Panc1 (cell line): ENCODE data around the gene MRC2.

ENCODE experiments used
- POLR2AphosphoS5 ChIP-seq: IDR thresholded peaks from 2 replicates; pipeline ENCODE4 v1.6.1; 2012; ENCODE audit warnings: mild to moderate bottlenecking, low read depth, low read length, moderate library complexity
- SIN3A ChIP-seq: IDR thresholded peaks from 2 replicates; pipeline ENCODE4 v1.6.1; 2012; ENCODE audit warnings: low read depth, mild to moderate bottlenecking, low read length, moderate library complexity, borderline replicate concordance; ENCODE audit not compliant: insufficient read depth
- TCF7L2 ChIP-seq: IDR thresholded peaks from 2 replicates; pipeline ENCODE4 v1.6.1; 2011; ENCODE audit warnings: mild to moderate bottlenecking, low read depth, low read length, inconsistent platforms
- TF ChIP-seq, protein P1 (sequence below): fragments of 450-650 bp; IDR thresholded peaks from 2 replicates; pipeline ENCODE4 v1.5.1; 2017; ENCODE audit warnings: mild to moderate bottlenecking
- TF ChIP-seq, protein P2 (sequence below), 2 experiments: IDR thresholded peaks; 2 replicates each; pipeline ENCODE4 v1.6.1; 2011 to 2012; ENCODE audit warnings: low read depth in 2 of 2, control low read depth in 1 of 2, low read length in 1 of 2, mild to moderate bottlenecking in 1 of 2, moderate library complexity in 1 of 2; ENCODE audit not compliant: insufficient read depth in 1 of 2

DNA sequence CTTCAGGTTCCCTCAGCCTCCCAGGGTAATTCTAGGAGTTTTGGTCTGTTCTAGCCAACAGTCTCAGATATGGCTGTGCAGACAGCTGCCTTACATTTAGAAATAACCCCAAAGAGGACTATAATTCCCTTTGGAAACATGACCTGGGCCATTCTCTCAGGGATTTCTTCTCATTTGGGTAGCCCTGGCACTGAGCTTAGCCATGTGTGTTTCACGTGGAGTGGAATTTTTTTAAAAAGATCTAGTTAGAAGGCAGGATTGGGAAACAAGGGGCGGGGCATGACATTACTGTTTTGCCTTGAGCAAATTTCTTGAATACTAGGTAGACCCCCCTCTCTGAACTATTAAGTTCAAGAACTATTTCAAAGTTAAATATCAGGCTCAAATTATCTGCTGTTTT lies 29.6 kb upstream of the MRC2 start:
- TF ChIP-seq, protein P1, sequence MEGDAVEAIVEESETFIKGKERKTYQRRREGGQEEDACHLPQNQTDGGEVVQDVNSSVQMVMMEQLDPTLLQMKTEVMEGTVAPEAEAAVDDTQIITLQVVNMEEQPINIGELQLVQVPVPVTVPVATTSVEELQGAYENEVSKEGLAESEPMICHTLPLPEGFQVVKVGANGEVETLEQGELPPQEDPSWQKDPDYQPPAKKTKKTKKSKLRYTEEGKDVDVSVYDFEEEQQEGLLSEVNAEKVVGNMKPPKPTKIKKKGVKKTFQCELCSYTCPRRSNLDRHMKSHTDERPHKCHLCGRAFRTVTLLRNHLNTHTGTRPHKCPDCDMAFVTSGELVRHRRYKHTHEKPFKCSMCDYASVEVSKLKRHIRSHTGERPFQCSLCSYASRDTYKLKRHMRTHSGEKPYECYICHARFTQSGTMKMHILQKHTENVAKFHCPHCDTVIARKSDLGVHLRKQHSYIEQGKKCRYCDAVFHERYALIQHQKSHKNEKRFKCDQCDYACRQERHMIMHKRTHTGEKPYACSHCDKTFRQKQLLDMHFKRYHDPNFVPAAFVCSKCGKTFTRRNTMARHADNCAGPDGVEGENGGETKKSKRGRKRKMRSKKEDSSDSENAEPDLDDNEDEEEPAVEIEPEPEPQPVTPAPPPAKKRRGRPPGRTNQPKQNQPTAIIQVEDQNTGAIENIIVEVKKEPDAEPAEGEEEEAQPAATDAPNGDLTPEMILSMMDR = no peak
- TF ChIP-seq POLR2AphosphoS5 (no peak), TCF7L2 (no peak), SIN3A (no peak)
- TF ChIP-seq, protein P2, sequence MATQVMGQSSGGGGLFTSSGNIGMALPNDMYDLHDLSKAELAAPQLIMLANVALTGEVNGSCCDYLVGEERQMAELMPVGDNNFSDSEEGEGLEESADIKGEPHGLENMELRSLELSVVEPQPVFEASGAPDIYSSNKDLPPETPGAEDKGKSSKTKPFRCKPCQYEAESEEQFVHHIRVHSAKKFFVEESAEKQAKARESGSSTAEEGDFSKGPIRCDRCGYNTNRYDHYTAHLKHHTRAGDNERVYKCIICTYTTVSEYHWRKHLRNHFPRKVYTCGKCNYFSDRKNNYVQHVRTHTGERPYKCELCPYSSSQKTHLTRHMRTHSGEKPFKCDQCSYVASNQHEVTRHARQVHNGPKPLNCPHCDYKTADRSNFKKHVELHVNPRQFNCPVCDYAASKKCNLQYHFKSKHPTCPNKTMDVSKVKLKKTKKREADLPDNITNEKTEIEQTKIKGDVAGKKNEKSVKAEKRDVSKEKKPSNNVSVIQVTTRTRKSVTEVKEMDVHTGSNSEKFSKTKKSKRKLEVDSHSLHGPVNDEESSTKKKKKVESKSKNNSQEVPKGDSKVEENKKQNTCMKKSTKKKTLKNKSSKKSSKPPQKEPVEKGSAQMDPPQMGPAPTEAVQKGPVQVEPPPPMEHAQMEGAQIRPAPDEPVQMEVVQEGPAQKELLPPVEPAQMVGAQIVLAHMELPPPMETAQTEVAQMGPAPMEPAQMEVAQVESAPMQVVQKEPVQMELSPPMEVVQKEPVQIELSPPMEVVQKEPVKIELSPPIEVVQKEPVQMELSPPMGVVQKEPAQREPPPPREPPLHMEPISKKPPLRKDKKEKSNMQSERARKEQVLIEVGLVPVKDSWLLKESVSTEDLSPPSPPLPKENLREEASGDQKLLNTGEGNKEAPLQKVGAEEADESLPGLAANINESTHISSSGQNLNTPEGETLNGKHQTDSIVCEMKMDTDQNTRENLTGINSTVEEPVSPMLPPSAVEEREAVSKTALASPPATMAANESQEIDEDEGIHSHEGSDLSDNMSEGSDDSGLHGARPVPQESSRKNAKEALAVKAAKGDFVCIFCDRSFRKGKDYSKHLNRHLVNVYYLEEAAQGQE (IDR thresholded peaks at IDR 0.05; ENCODE audit: insufficient read depth in 1 of 2, low read depth in 2 of 2, low read length in 1 of 2) = no peak
